Natural killer cell (primary cell): ENCODE results near the gene GNLY. TPM values are rescaled to one million over a fixed set of nuclear protein-coding genes. Genes with fewer than 3 reads are reported as not detected.

Experiments used
- ATAC-seq, 3 donors: fragments of 150-1000 bp in 2 of 3; fragments of 200-7000 bp in 1 of 3; cut with Tn5 transposase; 1 replicate in 1 of 3; 2 replicates in 2 of 3; pipeline ENCODE4 v1.10.0; 2021; ENCODE audit warnings: mild to moderate bottlenecking in 2 of 3, moderate library complexity in 2 of 3
- DNase-seq, 2 donors: peaks; one replicate each; pipeline versions ENCODE4 v3.0.0 to v3.0.0-alpha.2; 2013 to 2021; ENCODE audit warnings: mixed read lengths in 1 of 2
- H3K27ac ChIP-seq: one replicate; pipeline ENCODE4 v1.5.1; 2013; ENCODE audit warnings: mild to moderate bottlenecking, low read length
- H3K27me3 ChIP-seq: one replicate; pipeline ENCODE4 v1.6.1; 2013; ENCODE audit warnings: low read length; ENCODE audit not compliant: control insufficient read depth, insufficient read depth
- H3K36me3 ChIP-seq: one replicate; pipeline ENCODE4 v1.6.1; 2013; ENCODE audit warnings: low read length; ENCODE audit not compliant: control insufficient read depth, insufficient read depth
- H3K4me1 ChIP-seq: one replicate; pipeline ENCODE4 v1.6.1; 2013; ENCODE audit warnings: low read length; ENCODE audit not compliant: control insufficient read depth, insufficient read depth
- H3K4me3 ChIP-seq: one replicate; pipeline ENCODE4 v1.5.1; 2013; ENCODE audit warnings: low read length
- H3K9me3 ChIP-seq: one replicate; pipeline ENCODE4 v1.6.1; 2013; ENCODE audit warnings: low read length; ENCODE audit not compliant: control insufficient read depth, insufficient read depth
- H3K27ac Mint-ChIP-seq, 2 donors: one replicate each; pipeline ENCODE4 v1.8.0; 2022; ENCODE audit warnings: mild to moderate bottlenecking in 2 of 2, mixed read lengths in 2 of 2, moderate library complexity in 1 of 2
- H3K27me3 Mint-ChIP-seq, 2 donors: one replicate each; pipeline ENCODE4 v1.8.0; 2022; ENCODE audit warnings: low read depth in 2 of 2, mixed read lengths in 2 of 2
- H3K36me3 Mint-ChIP-seq: one replicate; pipeline ENCODE4 v1.8.0; 2022; ENCODE audit warnings: mixed read lengths
- H3K4me1 Mint-ChIP-seq, 2 donors: one replicate each; pipeline ENCODE4 v1.8.0; 2022; ENCODE audit warnings: mixed read lengths in 2 of 2
- H3K4me3 Mint-ChIP-seq: one replicate; pipeline ENCODE4 v1.8.0; 2022; ENCODE audit warnings: mild to moderate bottlenecking, moderate library complexity, mixed read lengths
- H3K9me3 Mint-ChIP-seq, 2 donors: one replicate each; pipeline ENCODE4 v1.8.0; 2022; ENCODE audit warnings: mixed read lengths in 2 of 2
- CTCF ChIP-seq: fragments of 200-600 bp; IDR thresholded peaks from one replicate; pipeline ENCODE4 v1.8.0; 2022; ENCODE audit warnings: antibody characterized with exemption
- WGBS: methylation state at CpG from one replicate; pipeline ENCODE4 v1.1.7; 2013; ENCODE audit warnings: missing lambda C conversion rate; ENCODE audit not compliant: insufficient coverage; 5-methylcytosine and 5-hydroxymethylcytosine counted together
- intact Hi-C: fragments of 100-400 bp; cut with micrococcal nuclease; formaldehyde crosslinking; loops from one replicate; pipeline ENCODE4 v1.14.2; 2022
- total RNA-seq, 4 donors: library from RNA; stranded (reverse); fragments of 120-200 nt in 1 of 4; gene quantifications; one replicate each; pipeline versions ENCODE4 v1.2.3 to v1.2.4, GENCODE V29; 2013 to 2022

GNLY gene
- total RNA-seq, 3 donors from 2014 or later (not counting 1 experiment from before 2014, with no cell fraction given): 4,938 to 8,199 (median 6,542) TPM

DNA sequence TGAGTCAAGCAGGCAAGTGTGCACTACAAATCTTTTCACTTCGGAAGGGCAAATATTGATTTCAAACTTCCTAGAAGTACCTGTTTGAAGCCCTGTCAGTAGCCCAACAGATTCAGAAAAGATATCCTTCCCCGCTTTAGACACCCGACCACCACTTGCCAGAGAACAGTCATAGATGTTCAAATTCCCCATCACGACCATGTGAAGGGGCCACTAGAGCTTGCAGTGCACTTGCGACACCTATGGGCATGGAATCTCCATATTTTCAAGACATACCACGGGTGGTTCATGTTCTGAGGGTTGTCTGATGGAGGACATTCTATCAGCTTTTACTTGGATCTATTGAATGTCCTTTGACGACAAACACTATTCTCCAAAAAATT lies 23.8 kb downstream of the GNLY start:
- Mint-ChIP-seq H3K27ac (no peak overlapping the region), H3K4me3 (no peak overlapping the region), H3K9me3 (no peaks in the 10 kb centered on the region), H3K4me1 (peaks cover 0 to 6% of the 10 kb centered on the region in 2 donors), H3K36me3 (no peaks in the 10 kb centered on the region), H3K27me3 (no peaks in the 10 kb centered on the region)
- Histone ChIP-seq H3K36me3 (no peaks in the 10 kb centered on the region), H3K9me3 (no peaks in the 10 kb centered on the region), H3K27ac (no peak overlapping the region), H3K27me3 (no peaks in the 10 kb centered on the region), H3K4me3 (no peak overlapping the region), H3K4me1 (no peaks in the 10 kb centered on the region)
- no peak for ATAC-seq
- intact Hi-C loops: no loop called here
- WGBS: 81% methylated on average over 6 of the region's 7 CpGs
- TF ChIP-seq CTCF: no peak
- no peak for DNase-seq

DNA sequence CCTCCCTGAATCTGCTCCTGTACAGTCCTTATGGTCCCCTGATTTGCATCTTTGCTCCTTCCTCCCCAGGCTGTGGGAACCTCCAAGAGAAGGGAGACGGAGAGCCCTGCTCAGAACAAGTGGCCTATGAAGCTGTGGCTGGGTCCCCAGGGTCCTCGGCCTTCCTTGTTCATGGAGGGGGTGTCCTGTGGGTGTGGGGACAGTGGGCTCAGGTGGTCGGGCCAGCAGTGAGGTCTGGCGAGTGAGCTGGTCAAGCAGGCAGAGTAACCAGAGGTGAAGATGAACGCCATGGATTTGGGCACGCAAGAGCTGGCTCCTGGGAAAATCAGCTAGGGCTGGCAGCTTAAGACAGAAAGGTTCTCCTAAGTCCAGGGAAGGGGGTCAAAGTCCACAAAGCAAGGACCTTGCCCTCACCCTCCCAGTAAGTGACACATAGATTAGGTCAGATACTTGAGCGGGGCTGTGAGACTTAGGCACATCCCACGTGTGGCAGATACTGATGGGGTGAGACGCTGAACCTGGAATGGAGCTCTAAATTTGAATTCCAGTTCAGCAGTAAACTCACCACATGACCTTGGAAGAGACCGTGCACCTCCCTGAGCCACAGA lies 24.8 kb downstream of the GNLY start:
- Histone ChIP-seq H3K4me1 (no peaks in the 10 kb centered on the region), H3K27me3 (no peaks in the 10 kb centered on the region), H3K36me3 (no peaks in the 10 kb centered on the region), H3K9me3 (no peaks in the 10 kb centered on the region), H3K4me3 (no peak overlapping the region), H3K27ac (no peak overlapping the region)
- Mint-ChIP-seq H3K27ac (no peak overlapping the region), H3K4me3 (no peak overlapping the region), H3K4me1 (peaks cover 0 to 3% of the 10 kb centered on the region in 2 donors), H3K36me3 (no peaks in the 10 kb centered on the region), H3K9me3 (no peaks in the 10 kb centered on the region), H3K27me3 (no peaks in the 10 kb centered on the region)
- TF ChIP-seq CTCF: no peak
- ATAC-seq (no peak), DNase-seq (no peak)
- intact Hi-C loops: no loop called here
- WGBS: 92% methylated on average over 10 of the region's 10 CpGs

DNA sequence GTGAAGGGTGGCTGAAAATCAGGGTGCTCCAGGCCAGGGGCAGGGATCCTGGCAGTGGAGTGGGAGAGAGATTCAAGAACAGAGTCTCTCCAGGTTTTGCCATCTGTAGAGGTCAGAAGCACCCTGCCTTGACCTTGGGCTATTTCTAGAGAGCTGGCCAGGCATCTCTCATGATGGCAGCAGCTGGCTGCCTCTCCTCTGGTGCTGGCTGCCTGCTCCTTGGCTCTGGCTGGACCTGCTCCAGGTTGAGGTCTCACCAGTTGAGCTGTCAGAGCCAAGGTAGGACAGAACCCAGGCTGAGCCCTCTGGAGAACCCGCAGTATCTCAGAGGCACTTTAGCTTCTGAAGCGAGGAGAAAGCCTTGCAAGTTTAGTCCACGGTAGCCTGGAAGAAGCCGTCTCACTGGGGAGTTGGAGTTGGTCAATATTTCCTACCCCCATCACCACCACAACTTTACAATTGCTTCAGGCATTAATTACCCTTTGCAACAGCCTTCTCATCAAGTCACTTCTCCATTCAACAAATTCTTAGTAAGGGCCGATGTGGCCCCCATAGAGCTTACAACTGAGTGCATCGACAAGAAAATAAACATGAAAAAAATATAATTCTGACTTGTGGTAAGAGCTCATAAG lies 25.6 kb downstream of the GNLY start:
- no peaks in the 10 kb centered on the region for H3K9me3 ChIP-seq
- H3K27ac ChIP-seq: no peak overlapping the region
- no peak for DNase-seq
- Mint-ChIP-seq H3K36me3 (no peaks in the 10 kb centered on the region), H3K27me3 (peaks cover 0 to 3% of the 10 kb centered on the region in 2 donors), H3K9me3 (no peaks in the 10 kb centered on the region), H3K27ac (no peak overlapping the region), H3K4me3 (no peak overlapping the region), H3K4me1 (no peaks in the 10 kb centered on the region)
- TF ChIP-seq CTCF: no peak
- ATAC-seq: no peak
- intact Hi-C loops: loop anchor here (10.0 kb wide), 1 partner anchor 385 kb away; the partner anchor contains the start of genes POLR1A and PTCD3
- H3K27me3 ChIP-seq: no peaks in the 10 kb centered on the region
- no peaks in the 10 kb centered on the region for H3K4me1 ChIP-seq
- H3K36me3 ChIP-seq: no peaks in the 10 kb centered on the region
- H3K4me3 ChIP-seq: no peak overlapping the region
- 92% methylated on average over 6 of the region's 6 CpGs for WGBS
